A549 (cell line): ENCODE results near the gene SAP25. TPM values are rescaled to one million over a fixed set of nuclear protein-coding genes. Genes with fewer than 3 reads are reported as not detected.
A peak's percentile ranks its signal among the peaks of the same experiment; 100 is the strongest.
"Not testable (repeated sequence)": the region's sequence is repeated elsewhere in the genome, so short reads cannot be mapped to it uniquely, and the experiment has no call there.

ENCODE experiments used
- ATAC-seq, 2 experiments: fragments of 200-7000 bp in 1 of 2; fragments of >200 bp in 1 of 2; cut with Nextera tagmentation in 1 of 2; cut with Tn5 transposase in 1 of 2; 3 replicates each; pipeline versions ENCODE4 v1.8.0 to v1.9.1; 2018 to 2020; ENCODE audit warnings: mild to moderate bottlenecking in 1 of 2, moderate library complexity in 1 of 2
- CTCF ChIA-PET: fragments of 300-600 bp; sonication (Branson Sonifier 250); formaldehyde crosslinking; extraction: SDS; loops from one replicate; lab custom pipeline; 2021; ENCODE audit warnings: antibody characterized with exemption, inconsistent platforms; lab: Yijun Ruan, JAX
- POLR2A ChIA-PET: fragments of 350-600 bp; formaldehyde crosslinking; extraction: SDS; loops from one replicate; lab custom pipeline; 2021; ENCODE audit warnings: antibody characterized with exemption, inconsistent platforms; lab: Yijun Ruan, JAX
- DNase-seq, 2 experiments: peaks; one replicate each; pipeline versions ENCODE4 v3.0.0 to v3.0.0-alpha.2; 2011 to 2016; ENCODE audit warnings: low read depth in 1 of 2, low spot score in 1 of 2
- FAIRE-seq: peaks from 2 replicates; lab custom pipeline; 2011; peaks lifted over from hg19 to GRCh38; lab: Jason Lieb, UNC
- H3K27ac ChIP-seq, 2 experiments: fragments of >200 bp; sonication (Bioruptor Twin); formaldehyde crosslinking; 3 replicates each; pipeline ENCODE4 v1.5.1; 2016 to 2017
- H3K4me1 ChIP-seq: fragments of >200 bp; sonication (Bioruptor Twin); formaldehyde crosslinking; 3 replicates; pipeline ENCODE4 v1.6.1; 2016
- H3K4me2 ChIP-seq: fragments of >200 bp; sonication (Bioruptor Twin); formaldehyde crosslinking; 3 replicates; pipeline ENCODE4 v1.6.1; 2016
- H3K4me3 ChIP-seq: fragments of >200 bp; sonication (Bioruptor Twin); formaldehyde crosslinking; 3 replicates; pipeline ENCODE4 v1.5.1; 2016
- H3K9me3 ChIP-seq: fragments of >200 bp; sonication (Bioruptor Twin); formaldehyde crosslinking; 3 replicates; pipeline ENCODE4 v1.6.1; 2016
- BHLHE40 ChIP-seq: IDR thresholded peaks from 2 replicates; pipeline ENCODE4 v1.6.1; 2012; ENCODE audit warnings: low read depth, low read length, inconsistent platforms
- CBX2 ChIP-seq: fragments of 200-600 bp; sonication (generic); IDR thresholded peaks from 2 replicates; pipeline ENCODE4 v1.6.1; 2016; ENCODE audit warnings: low read depth, mild to moderate bottlenecking, borderline replicate concordance
- CBX8 ChIP-seq: fragments of 200-600 bp; sonication (generic); IDR thresholded peaks from 2 replicates; pipeline ENCODE4 v1.6.1; 2016
- CEBPB ChIP-seq, 2 experiments: fragments of >200 bp in 1 of 2; sonication (Bioruptor Twin) in 1 of 2; formaldehyde crosslinking in 1 of 2; IDR thresholded peaks; 2 replicates each; pipeline ENCODE4 v1.6.1; 2012 to 2016
- CHD2 ChIP-seq: fragments of 150-350 bp; IDR thresholded peaks from 2 replicates; pipeline ENCODE4 v1.6.1; 2014; ENCODE audit warnings: low read length; ENCODE audit not compliant: partially characterized antibody
- EHMT2 ChIP-seq: fragments of 200-600 bp; sonication (generic); IDR thresholded peaks from 2 replicates; pipeline ENCODE4 v1.6.1; 2016; ENCODE audit warnings: antibody characterized with exemption, low read depth, mild to moderate bottlenecking, moderate library complexity
- EP300 ChIP-seq, 2 experiments: fragments of >200 bp; sonication (Bioruptor Twin); formaldehyde crosslinking; IDR thresholded peaks; 2 replicates in 1 of 2; 3 replicates in 1 of 2; pipeline ENCODE4 v1.6.1; 2016 to 2017
- FOXS1 ChIP-seq: fragments of 250-450 bp; sonication (Bioruptor Pico); IDR thresholded peaks from 2 replicates; pipeline ENCODE4 v1.5.0; 2020; ENCODE audit warnings: mild to moderate bottlenecking, moderate library complexity
- HEYL ChIP-seq: fragments of 250-450 bp; sonication (Bioruptor Pico); IDR thresholded peaks from 2 replicates; pipeline ENCODE4 v1.8.0; 2021; ENCODE audit warnings: mild to moderate bottlenecking, moderate library complexity
- JUN ChIP-seq, 2 experiments: fragments of >200 bp; sonication (Bioruptor Twin); formaldehyde crosslinking; IDR thresholded peaks; 2 replicates in 1 of 2; 3 replicates in 1 of 2; pipeline ENCODE4 v1.6.1; 2016 to 2017
- MAZ ChIP-seq: fragments of 150-350 bp; IDR thresholded peaks from 2 replicates; pipeline ENCODE4 v1.6.1; 2014; ENCODE audit warnings: antibody characterized with exemption, low read depth, low read length, borderline replicate concordance
- MYC ChIP-seq: IDR thresholded peaks from 2 replicates; pipeline ENCODE4 v1.6.1; 2012; ENCODE audit warnings: mild to moderate bottlenecking, inconsistent platforms, low read length, improper control_type of control experiment, borderline replicate concordance
- NFE2L2 ChIP-seq: fragments of 150-350 bp; conservative IDR thresholded peaks from 2 replicates; pipeline ENCODE4 v1.6.1; 2014; ENCODE audit warnings: low read length
- PHF8 ChIP-seq: fragments of 200-600 bp; sonication (generic); IDR thresholded peaks from 2 replicates; pipeline ENCODE4 v1.6.1; 2016; ENCODE audit warnings: low read depth, mild to moderate bottlenecking, antibody characterized with exemption, moderate library complexity, borderline replicate concordance
- POLR2A ChIP-seq: IDR thresholded peaks from 2 replicates; pipeline ENCODE4 v1.6.1; 2012; ENCODE audit warnings: mild to moderate bottlenecking, low read length
- RAD21 ChIP-seq, 2 experiments: fragments of >200 bp in 1 of 2; sonication (Bioruptor Twin) in 1 of 2; formaldehyde crosslinking in 1 of 2; IDR thresholded peaks in 1 of 2; conservative IDR thresholded peaks in 1 of 2; 2 replicates in 1 of 2; 3 replicates in 1 of 2; pipeline ENCODE4 v1.6.1; 2012 to 2018; ENCODE audit warnings: inconsistent platforms in 1 of 2
- RCOR1 ChIP-seq: fragments of 150-350 bp; IDR thresholded peaks from 2 replicates; pipeline ENCODE4 v1.6.1; 2014; ENCODE audit warnings: antibody characterized with exemption, low read length, low read depth
- SMC3 ChIP-seq: fragments of >200 bp; sonication (Bioruptor Twin); formaldehyde crosslinking; IDR thresholded peaks from 3 replicates; pipeline ENCODE4 v1.6.1; 2018; ENCODE audit warnings: inconsistent platforms
- SREBF2 ChIP-seq: fragments of 450-650 bp; IDR thresholded peaks from 2 replicates; pipeline ENCODE4 v1.6.1; 2014; ENCODE audit warnings: mild to moderate bottlenecking, moderate library complexity
- TFCP2L1 ChIP-seq: fragments of 250-450 bp; sonication (Bioruptor Pico); IDR thresholded peaks from 2 replicates; pipeline ENCODE4 v1.5.0; 2021; ENCODE audit warnings: mild to moderate bottlenecking
- TP53 ChIP-seq: fragments of 250-450 bp; sonication (Bioruptor Pico); IDR thresholded peaks from 2 replicates; pipeline ENCODE4 v1.5.0; 2021; ENCODE audit warnings: mild to moderate bottlenecking, moderate library complexity
- ZNF302 ChIP-seq: fragments of 250-450 bp; sonication (Bioruptor Pico); IDR thresholded peaks from 2 replicates; pipeline ENCODE4 v1.9.0; 2021; ENCODE audit warnings: inconsistent platforms, mild to moderate bottlenecking, moderate library complexity
- WGBS: methylation state at CpG from one replicate; pipeline ENCODE4 v1.1.6; 2017; ENCODE audit errors: missing lambda C conversion rate; 5-methylcytosine and 5-hydroxymethylcytosine counted together
- polyA plus RNA-seq, 4 experiments: library from polyadenylated mRNA; depleted of rRNA in 3 of 4; stranded (reverse); fragments of >200 nt; fragmentation: RNase III in 1 of 4; extraction: RNeasy Plus Mini Kit Qiagen cat#74134 plus additional on column Dnase treatment in 1 of 4; gene quantifications; 2 replicates in 3 of 4; 3 replicates in 1 of 4; pipeline ENCODE4 v1.2.3, GENCODE V29; 2011 to 2017
- TF ChIP-seq, protein P1 (sequence below): fragments of 250-450 bp; sonication (Bioruptor Pico); IDR thresholded peaks from 2 replicates; pipeline ENCODE4 v1.5.0; 2020; ENCODE audit warnings: low read depth, mild to moderate bottlenecking, moderate library complexity
- TF ChIP-seq, protein P2 (sequence below): fragments of 450-650 bp; IDR thresholded peaks from 2 replicates; pipeline ENCODE4 v1.6.1; 2014; ENCODE audit warnings: antibody characterized with exemption
- TF ChIP-seq, protein P3 (sequence below): fragments of >200 bp; sonication (Bioruptor Twin); formaldehyde crosslinking; IDR thresholded peaks from 2 replicates; pipeline ENCODE4 v1.6.1; 2016

The SAP25 gene
- polyA plus RNA-seq, 2 of the 4 experiments (the other 2 are of a cell fraction) = 0.37 TPM; not detected in 1

DNA sequence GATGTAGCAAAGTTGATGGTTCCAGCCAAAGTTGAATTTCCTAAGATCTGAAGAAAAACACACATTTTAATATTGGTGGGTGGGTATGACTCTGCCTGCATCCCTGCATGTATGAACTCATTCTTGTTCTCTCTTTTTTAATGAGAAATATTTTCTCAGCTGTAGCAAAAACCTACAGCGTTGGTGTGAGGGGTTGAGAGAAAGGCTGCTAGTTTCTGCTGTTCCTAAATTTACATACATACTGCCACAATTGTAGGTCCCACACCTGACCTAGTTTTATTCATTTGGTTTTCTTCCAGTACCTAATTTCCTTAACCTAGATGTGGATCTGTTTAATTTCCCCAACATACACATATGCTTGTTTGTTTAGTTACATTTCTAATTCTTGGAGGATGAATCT is 30.1 kb downstream of the SAP25 start:
- 80% methylated on average over 1 of the region's 1 CpG for WGBS
- Histone ChIP-seq H3K27ac (peak overlapping the region; percentile 94 to 100), H3K9me3 (no peaks in the 10 kb centered on the region), H3K4me2 (peak overlapping the region; percentile 98), H3K4me3 (no peak overlapping the region), H3K4me1 (peaks cover 82% of the 10 kb centered on the region)
- no peak for TF ChIP-seq CEBPB (IDR thresholded peaks at IDR 0.05)
- DNase-seq = no peak
- ChIA-PET POLR2A (no interaction called here), CTCF (interaction anchor here (1.0 to 19.2 kb wide), 7 partner anchors 10 to 74 kb away, joined by 4 to 316 read pairs (median 13); partner anchors contain the start of gene NYAP1)
- no peak for ATAC-seq
- FAIRE-seq = no peak

DNA sequence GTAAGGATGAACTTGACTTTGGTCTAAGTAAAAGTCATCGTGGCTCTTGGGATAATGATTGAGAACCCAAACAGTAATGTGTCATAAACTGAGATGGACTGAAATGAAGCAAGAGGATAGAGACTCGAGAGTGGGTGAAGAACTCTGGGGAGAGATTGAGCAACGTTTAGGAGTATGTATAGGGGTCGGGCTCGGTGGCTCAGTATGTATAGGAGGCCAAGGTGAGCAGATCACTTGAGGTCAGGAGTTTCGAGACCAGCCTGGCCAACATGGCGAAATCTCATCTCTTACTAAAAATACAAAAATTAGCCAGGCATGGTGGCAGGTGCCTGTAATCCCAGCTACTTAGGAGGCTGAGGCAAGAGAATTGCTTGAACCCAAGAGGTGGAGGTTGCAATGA is 32.4 kb downstream of the SAP25 start:
- H3K9me3 ChIP-seq, ATAC-seq, DNase-seq, POLR2A ChIA-PET, FAIRE-seq, H3K4me3 ChIP-seq: not testable (repeated sequence)
- CTCF ChIA-PET = interaction anchor here (1.3 to 19.2 kb wide), 4 partner anchors 19 to 72 kb away, joined by 3 to 316 read pairs (median 16); partner anchors contain the start of gene NYAP1
- 0 out of 3 replicates have a peak overlapping the region, but pooled peaks have one; percentile 5 for H3K4me2 ChIP-seq
- 87% methylated on average over 7 of the region's 7 CpGs for WGBS
- peaks cover 62% of the 10 kb centered on the region for H3K4me1 ChIP-seq
- peak overlapping the region in 1 of 2 experiments; percentile 24; a peak in 3 of 6 replicates for H3K27ac ChIP-seq

DNA sequence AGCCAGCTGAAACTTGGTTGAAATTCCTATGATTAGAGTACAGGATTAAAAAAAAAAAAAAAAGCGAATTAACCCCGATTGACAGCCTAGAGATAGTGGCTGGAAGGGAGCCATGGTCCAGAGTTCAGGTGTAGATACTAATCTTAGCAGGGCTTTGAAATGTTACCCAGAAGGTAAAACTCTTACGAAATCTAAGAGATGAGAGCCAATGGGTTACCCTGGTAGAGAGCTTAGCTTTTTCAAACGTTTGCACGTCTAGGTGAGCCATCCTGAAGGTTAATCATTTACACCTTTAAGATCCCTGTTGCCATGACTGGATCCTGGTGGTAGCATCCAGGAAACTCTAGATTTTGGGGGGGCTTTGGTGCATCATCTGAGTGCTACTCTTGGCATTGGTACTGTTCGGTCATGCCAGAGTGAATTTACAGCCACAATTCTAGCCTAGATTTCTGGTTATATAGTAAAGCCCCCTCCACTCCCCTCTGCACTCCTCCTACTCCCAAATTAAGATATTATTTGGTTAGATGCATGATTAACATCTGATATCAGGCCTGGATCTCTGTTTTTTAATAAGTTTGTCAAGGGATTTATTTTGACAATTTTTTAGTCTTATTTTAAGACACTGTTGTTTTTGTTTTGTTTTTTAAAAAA is 33.5 kb downstream of the SAP25 start:
- ATAC-seq = no peak

DNA sequence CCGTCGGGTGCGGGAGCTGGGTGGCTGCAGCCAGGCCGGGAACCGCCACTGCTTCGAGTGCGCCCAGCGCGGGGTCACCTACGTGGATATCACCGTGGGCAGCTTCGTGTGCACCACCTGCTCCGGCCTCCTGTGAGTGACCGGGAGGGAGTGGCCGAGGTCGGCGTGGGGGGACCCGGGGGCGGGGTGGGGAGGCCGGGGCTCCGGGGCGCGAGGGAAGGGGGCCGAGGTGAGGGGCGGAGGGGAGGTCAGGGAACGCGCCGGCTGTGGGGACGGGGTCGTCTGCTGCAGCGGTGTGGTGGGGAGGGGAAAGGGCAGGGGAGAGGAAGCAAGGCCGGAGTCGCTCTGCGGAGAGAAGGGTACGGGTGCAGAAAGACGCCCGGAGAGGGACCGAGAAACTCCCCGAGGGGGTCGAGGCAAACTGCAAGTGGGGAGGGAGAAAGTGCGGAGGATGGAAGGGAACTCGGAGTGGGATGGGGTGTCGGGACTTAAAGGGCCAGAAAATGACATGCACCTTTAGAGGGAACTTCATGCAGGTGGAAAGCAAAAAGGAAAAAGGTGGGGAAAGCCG is 34.2 kb downstream of the SAP25 start:
- CTCF ChIA-PET = interaction anchor here (0.6 to 19.2 kb wide), 4 partner anchors 21 to 768 kb away, joined by 3 to 316 read pairs (median 12); partner anchors contain the start of gene NYAP1
- TF ChIP-seq EP300 (IDR thresholded peaks at IDR 0.05) (no peak), HEYL (CRISPR knock-in tag) (no peak), SREBF2 (no peak), FOXS1 (no peak), ZNF302 (CRISPR knock-in tag) (no peak), NFE2L2 (no peak)
- ATAC-seq (peak; percentile 1 to 7; a peak in 4 of 6 replicates), FAIRE-seq (no peak), DNase-seq (no peak)
- Histone ChIP-seq H3K4me2 (peak overlapping the region; percentile 98), H3K27ac (peak overlapping the region; percentile 71 to 88), H3K4me1 (peaks cover 45% of the 10 kb centered on the region), H3K4me3 (peak overlapping the region; percentile 68), H3K9me3 (no peaks in the 10 kb centered on the region)
- POLR2A ChIA-PET = interaction anchor here (0.6 to 2.2 kb wide), 3 partner anchors 20 to 111 kb away, joined by 3 to 13 read pairs (median 7); partner anchors contain the start of genes FBXO24, LRCH4 and ZCWPW1
- WGBS = 3% methylated on average over 25 of the region's 44 CpGs

More for the DNA sequence above, 33.5 kb downstream of the SAP25 start:
- TF ChIP-seq TFCP2L1 (CRISPR knock-in tag) (no peak), MAZ (no peak), PHF8 (no peak), EHMT2 (no peak), RCOR1 (no peak), CBX2 (no peak), JUN (IDR thresholded peaks at IDR 0.05) (no peak), SMC3 (no peak), MYC (no peak), POLR2A (no peak), NFE2L2 (no peak), CBX8 (no peak), CHD2 (no peak), RAD21 (conservative IDR thresholded peaks at IDR 0.05 in 1 of 2, IDR thresholded peaks at IDR 0.05 in 1 of 2) (no peak), BHLHE40 (no peak), ZNF302 (CRISPR knock-in tag) (no peak), TP53 (CRISPR knock-in tag) (no peak)
- TF ChIP-seq, protein P1, sequence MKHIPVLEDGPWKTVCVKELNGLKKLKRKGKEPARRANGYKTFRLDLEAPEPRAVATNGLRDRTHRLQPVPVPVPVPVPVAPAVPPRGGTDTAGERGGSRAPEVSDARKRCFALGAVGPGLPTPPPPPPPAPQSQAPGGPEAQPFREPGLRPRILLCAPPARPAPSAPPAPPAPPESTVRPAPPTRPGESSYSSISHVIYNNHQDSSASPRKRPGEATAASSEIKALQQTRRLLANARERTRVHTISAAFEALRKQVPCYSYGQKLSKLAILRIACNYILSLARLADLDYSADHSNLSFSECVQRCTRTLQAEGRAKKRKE (CRISPR knock-in tag) = no peak
- TF ChIP-seq, protein P2, sequence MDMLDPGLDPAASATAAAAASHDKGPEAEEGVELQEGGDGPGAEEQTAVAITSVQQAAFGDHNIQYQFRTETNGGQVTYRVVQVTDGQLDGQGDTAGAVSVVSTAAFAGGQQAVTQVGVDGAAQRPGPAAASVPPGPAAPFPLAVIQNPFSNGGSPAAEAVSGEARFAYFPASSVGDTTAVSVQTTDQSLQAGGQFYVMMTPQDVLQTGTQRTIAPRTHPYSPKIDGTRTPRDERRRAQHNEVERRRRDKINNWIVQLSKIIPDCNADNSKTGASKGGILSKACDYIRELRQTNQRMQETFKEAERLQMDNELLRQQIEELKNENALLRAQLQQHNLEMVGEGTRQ = no peak
- TF ChIP-seq, protein P3, sequence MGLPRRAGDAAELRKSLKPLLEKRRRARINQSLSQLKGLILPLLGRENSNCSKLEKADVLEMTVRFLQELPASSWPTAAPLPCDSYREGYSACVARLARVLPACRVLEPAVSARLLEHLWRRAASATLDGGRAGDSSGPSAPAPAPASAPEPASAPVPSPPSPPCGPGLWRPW = no peak
- TF ChIP-seq, all 56 proteins: peak for 0
- Histone ChIP-seq H3K27ac (peak overlapping the region; percentile 71 to 88), H3K9me3 (no peaks in the 10 kb centered on the region), H3K4me1 (peaks cover 52% of the 10 kb centered on the region), H3K4me3 (peak overlapping the region; percentile 68), H3K4me2 (peak overlapping the region; percentile 98)
- FAIRE-seq (no peak), DNase-seq (peak; percentile 33 to 55)
- 27% methylated on average over 6 of the region's 6 CpGs for WGBS
- CTCF ChIA-PET = interaction anchor here (0.6 to 19.2 kb wide), 3 partner anchors 20 to 57 kb away, joined by 7 to 316 read pairs (median 20); partner anchors contain the start of gene NYAP1
- POLR2A ChIA-PET = interaction anchor here (1.7 kb wide), 1 partner anchor 112 kb away, joined by 7 read pairs; the partner anchor contains the start of gene ZCWPW1
